Measurements from ENCODE around the gene OARD1.

OARD1 gene

DNA sequence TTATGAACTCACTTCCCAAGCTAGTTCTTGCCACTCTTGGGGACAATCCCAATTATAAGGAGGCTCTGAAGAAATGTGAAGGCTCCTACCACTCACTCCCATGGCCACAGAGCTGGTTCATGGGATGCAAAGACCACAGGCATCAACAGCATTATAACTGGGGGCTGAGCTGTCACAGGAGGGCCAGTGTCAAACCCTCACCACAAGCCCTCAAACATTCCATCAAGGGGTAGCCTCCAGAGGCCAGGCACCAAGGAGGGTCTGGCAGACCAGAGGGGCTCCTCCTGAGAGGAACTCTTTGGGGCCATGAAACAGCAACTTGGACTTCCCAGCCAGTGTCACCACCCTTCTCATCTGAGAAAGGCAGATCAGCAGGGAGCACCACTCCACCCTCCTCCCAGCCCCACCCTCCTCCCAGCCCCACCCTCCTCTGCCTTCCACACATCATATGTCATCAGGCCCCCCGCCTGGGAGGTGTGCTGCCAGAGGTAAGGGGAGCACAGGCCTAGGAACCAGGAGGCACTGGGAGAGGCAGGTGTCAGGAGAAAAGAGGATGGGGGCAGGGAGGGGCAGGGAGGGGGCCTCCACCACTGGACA, 31.1 kb downstream of the OARD1 start:
- ChIA-PET CTCF (interaction anchor here (1.3 to 11.7 kb wide), 7 partner anchors 12 to 278 kb away, joined by 3 to 169 read pairs (median 5); partner anchors contain the start of gene APOBEC2), POLR2A (no interaction called here)
- no peak for DNase-seq (ENCODE audit: extremely low spot score)
- TF ChIP-seq, protein P1, sequence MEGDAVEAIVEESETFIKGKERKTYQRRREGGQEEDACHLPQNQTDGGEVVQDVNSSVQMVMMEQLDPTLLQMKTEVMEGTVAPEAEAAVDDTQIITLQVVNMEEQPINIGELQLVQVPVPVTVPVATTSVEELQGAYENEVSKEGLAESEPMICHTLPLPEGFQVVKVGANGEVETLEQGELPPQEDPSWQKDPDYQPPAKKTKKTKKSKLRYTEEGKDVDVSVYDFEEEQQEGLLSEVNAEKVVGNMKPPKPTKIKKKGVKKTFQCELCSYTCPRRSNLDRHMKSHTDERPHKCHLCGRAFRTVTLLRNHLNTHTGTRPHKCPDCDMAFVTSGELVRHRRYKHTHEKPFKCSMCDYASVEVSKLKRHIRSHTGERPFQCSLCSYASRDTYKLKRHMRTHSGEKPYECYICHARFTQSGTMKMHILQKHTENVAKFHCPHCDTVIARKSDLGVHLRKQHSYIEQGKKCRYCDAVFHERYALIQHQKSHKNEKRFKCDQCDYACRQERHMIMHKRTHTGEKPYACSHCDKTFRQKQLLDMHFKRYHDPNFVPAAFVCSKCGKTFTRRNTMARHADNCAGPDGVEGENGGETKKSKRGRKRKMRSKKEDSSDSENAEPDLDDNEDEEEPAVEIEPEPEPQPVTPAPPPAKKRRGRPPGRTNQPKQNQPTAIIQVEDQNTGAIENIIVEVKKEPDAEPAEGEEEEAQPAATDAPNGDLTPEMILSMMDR (IDR thresholded peaks at IDR 0.05; ENCODE audit: control extremely low read depth, extremely low read depth, low read depth, missing control alignments) = no peak

DNA sequence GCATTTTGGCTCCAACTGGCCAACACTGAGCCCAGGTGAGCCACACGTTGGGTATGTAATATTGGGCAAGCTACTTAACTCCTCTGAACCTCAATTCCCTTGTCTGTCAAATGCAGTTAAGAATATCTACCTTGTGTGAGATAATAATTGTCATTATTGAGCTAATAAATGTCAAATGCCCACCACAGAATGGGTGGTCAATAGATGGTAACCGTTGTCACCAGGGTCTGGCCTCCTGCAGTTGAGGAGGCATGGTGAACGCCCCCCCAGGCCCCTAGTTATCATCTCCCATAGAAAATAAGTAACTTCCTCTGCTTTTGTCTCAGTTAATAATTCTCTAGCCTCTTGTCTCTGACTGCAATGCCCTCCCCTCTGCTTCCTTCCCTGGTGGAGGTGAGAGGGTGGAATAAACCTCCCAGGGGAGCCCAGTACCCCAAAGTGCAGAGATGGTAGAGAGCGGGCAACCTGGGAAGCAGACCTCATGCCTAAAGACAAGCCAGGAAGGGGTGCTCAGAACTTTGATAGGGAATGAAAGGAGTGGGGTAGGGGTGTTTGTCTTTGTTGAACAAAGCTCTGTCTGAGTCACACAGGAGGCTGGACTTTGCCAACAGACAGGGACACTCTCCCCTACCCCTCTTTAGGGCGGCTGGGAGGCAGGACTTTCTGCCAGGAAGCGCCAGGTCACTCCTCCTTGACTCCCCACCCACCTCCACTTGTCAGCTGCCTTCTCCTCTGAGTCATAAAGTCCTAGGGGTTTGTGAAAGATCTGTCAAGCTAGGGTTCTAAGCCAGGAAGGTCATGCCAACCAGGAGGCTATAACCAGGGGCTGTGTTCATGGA, 31.8 kb downstream of the OARD1 start:
- DNase-seq (ENCODE audit: extremely low spot score) = no peak
- ChIA-PET POLR2A (no interaction called here), CTCF (interaction anchor here (1.0 to 11.7 kb wide), 10 partner anchors 13 to 279 kb away, joined by 3 to 169 read pairs (median 4); partner anchors contain the start of gene APOBEC2)
- TF ChIP-seq, protein P1 (IDR thresholded peaks at IDR 0.05; ENCODE audit: control extremely low read depth, extremely low read depth, low read depth, missing control alignments) = no peak

DNA sequence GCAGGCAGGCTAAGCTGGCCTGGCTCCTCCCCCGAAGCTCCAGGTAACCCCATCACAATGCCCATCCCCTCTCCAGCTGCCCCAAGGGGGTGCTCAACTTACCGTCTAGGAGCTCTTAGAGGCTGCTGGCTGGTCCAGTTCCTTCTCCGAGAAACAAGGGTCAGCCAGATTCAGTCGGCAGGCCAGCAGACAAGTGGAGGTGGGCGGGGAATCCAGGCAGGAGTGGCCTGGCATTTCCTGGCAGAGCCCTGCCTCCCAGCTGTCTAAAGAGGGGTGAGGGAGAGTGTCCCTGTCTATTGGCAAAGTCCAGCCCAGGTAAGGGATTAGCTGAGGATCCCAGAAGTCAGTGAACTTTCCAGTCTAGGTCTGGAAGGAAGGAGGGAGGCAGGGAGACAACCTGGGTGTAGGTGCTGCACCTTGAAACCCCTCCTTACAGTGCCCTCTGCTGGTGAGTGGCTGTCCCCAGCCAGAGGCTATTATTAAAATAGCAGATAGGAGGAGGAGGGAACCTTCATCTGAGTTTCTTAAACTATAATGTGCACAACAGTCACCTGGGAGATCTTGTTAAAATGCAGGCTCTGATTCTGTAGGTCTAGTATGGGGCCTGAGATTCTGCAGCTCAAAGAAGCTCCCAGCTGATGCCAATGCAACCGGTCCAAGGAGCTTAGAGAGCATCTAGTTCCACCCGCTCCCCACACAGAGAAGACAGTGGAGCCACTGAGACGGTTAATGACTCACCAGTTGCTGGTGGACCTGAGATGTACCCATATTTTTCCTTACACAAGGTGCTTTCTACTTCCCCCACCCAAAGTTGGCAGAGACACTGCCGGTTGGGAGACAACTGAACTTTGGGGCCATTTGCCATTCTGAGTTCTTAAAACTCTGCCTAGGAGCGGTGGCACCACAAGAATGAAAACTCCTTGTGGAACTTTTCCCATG, 32.8 kb downstream of the OARD1 start, which contains the start of gene UNC5CL:
TSS of gene UNC5CL (minus strand) at position 162 of the 939 bp plus-strand sequence. CDS start 4,147 bp downstream, outside the sequence.
- ChIA-PET POLR2A (no interaction called here), CTCF (interaction anchor here (0.8 to 11.7 kb wide), 14 partner anchors 12 to 64 kb away, joined by 3 to 169 read pairs (median 4); partner anchors contain the start of gene APOBEC2)
- TF ChIP-seq, protein P1 (IDR thresholded peaks at IDR 0.05; ENCODE audit: control extremely low read depth, extremely low read depth, low read depth, missing control alignments) = peak; percentile 82
- peak; percentile 76 for DNase-seq (ENCODE audit: extremely low spot score)

- TF ChIP-seq, protein P1 (IDR thresholded peaks at IDR 0.05; ENCODE audit: control extremely low read depth, extremely low read depth, low read depth, missing control alignments) = no peak
- ChIA-PET CTCF (interaction anchor here (0.6 to 11.7 kb wide), 8 partner anchors 8 to 38 kb away, joined by 3 to 169 read pairs (median 4); no protein-coding TSS in a partner anchor), POLR2A (no interaction called here)
- no peak for DNase-seq (ENCODE audit: extremely low spot score)
These were observed 34.0 kb downstream of the OARD1 start for GRCh38 chr6:41038205-41038604.

- DNase-seq (ENCODE audit: extremely low spot score) = no peak
- POLR2A ChIA-PET = no interaction called here
- TF ChIP-seq, protein P1 (IDR thresholded peaks at IDR 0.05; ENCODE audit: control extremely low read depth, extremely low read depth, low read depth, missing control alignments) = no peak
- CTCF ChIA-PET = interaction anchor here (0.6 to 11.7 kb wide), 11 partner anchors 9 to 37 kb away, joined by 3 to 169 read pairs (median 4); partner anchors contain the start of gene NFYA
These were observed 34.9 kb downstream of the OARD1 start for GRCh38 chr6:41037107-41037900.

Data from GM10248 (cell line).